ENCODE results near the gene PRKCB. TPM values are rescaled to one million over a fixed set of nuclear protein-coding genes. Genes with fewer than 3 reads are reported as not detected.

The PRKCB gene
- total RNA-seq, 2 donors from 2014 or later = 3.8 to 7.3 TPM

- ATAC-seq = no peak
- DNase-seq = no peak
- intact Hi-C loops (cut with DNase I, micrococcal nuclease) = no loop called here
Observed at GRCh38 chr16:24123275-24123674, 287.5 kb downstream of the PRKCB start.

- ATAC-seq = no peak
- no peak for DNase-seq
- intact Hi-C loops (cut with DNase I, micrococcal nuclease) = no loop called here
Observed at GRCh38 chr16:24124291-24124690, 288.5 kb downstream of the PRKCB start.

- no peak for DNase-seq
Observed at GRCh38 chr16:24125214-24125613, 289.4 kb downstream of the PRKCB start.

GRCh38 chr16:24129412-24129918 lies 293.7 kb downstream of the PRKCB start:
- DNase-seq (no peak), ATAC-seq (no peak)
- intact Hi-C loops (cut with DNase I, micrococcal nuclease) = no loop called here

More at GRCh38 chr16:24125214-24125613, 289.4 kb downstream of the PRKCB start:
- intact Hi-C loops (cut with DNase I, micrococcal nuclease) = no loop called here
- ATAC-seq = no peak

- DNase-seq (no peak), ATAC-seq (no peak)
- intact Hi-C loops (cut with DNase I, micrococcal nuclease) = no loop called here
Observed at GRCh38 chr16:24130494-24131085, 294.8 kb downstream of the PRKCB start.

GRCh38 chr16:24131294-24131693 lies 295.5 kb downstream of the PRKCB start:
- no peak for DNase-seq
- ATAC-seq = no peak
- intact Hi-C loops (cut with DNase I, micrococcal nuclease) = no loop called here

- intact Hi-C loops (cut with DNase I, micrococcal nuclease) = no loop called here
- DNase-seq = no peak
- ATAC-seq = no peak
Observed at GRCh38 chr16:24132048-24132796, 296.4 kb downstream of the PRKCB start.

GRCh38 chr16:24132797-24133155 lies 297.0 kb downstream of the PRKCB start:
- ATAC-seq (no peak), DNase-seq (no peak)
- intact Hi-C loops (cut with DNase I, micrococcal nuclease) = no loop called here

- intact Hi-C loops (cut with DNase I, micrococcal nuclease) = no loop called here
- DNase-seq (no peak), ATAC-seq (no peak)
Observed at GRCh38 chr16:24135624-24136565, 300.1 kb downstream of the PRKCB start.

- ATAC-seq = no peak
- DNase-seq = no peak
- intact Hi-C loops (cut with DNase I, micrococcal nuclease) = no loop called here
Observed at GRCh38 chr16:24138024-24138423, 302.2 kb downstream of the PRKCB start.

- no peak for ATAC-seq
- intact Hi-C loops (cut with DNase I, micrococcal nuclease) = no loop called here
Observed at GRCh38 chr16:24138575-24138974, 302.8 kb downstream of the PRKCB start.

GRCh38 chr16:24139282-24139681 lies 303.5 kb downstream of the PRKCB start:
- ATAC-seq (no peak), DNase-seq (no peak)
- intact Hi-C loops (cut with DNase I, micrococcal nuclease) = no loop called here

More at GRCh38 chr16:24138575-24138974, 302.8 kb downstream of the PRKCB start:
- DNase-seq = no peak

GRCh38 chr16:24140730-24141129 lies 304.9 kb downstream of the PRKCB start:
- intact Hi-C loops (cut with DNase I, micrococcal nuclease) = no loop called here
- no peak for ATAC-seq
- DNase-seq = no peak

GRCh38 chr16:24141466-24141865 lies 305.7 kb downstream of the PRKCB start:
- intact Hi-C loops (cut with DNase I, micrococcal nuclease) = no loop called here
- ATAC-seq = no peak
- DNase-seq = no peak

GRCh38 chr16:24141917-24142316 lies 306.1 kb downstream of the PRKCB start:
- intact Hi-C loops (cut with DNase I, micrococcal nuclease) = no loop called here
- ATAC-seq = no peak

GRCh38 chr16:24145927-24146326 lies 310.1 kb downstream of the PRKCB start:
- intact Hi-C loops (cut with DNase I, micrococcal nuclease) = no loop called here
- DNase-seq (no peak), ATAC-seq (no peak)

More at GRCh38 chr16:24141917-24142316, 306.1 kb downstream of the PRKCB start:
- no peak for DNase-seq

GRCh38 chr16:24146518-24146917 lies 310.7 kb downstream of the PRKCB start:
- DNase-seq (no peak), ATAC-seq (no peak)
- intact Hi-C loops (cut with DNase I, micrococcal nuclease) = no loop called here

- no peak for DNase-seq
- intact Hi-C loops (cut with DNase I, micrococcal nuclease) = no loop called here
- ATAC-seq = no peak
Observed at GRCh38 chr16:24149102-24149501, 313.3 kb downstream of the PRKCB start.

GRCh38 chr16:24150282-24150681 lies 314.5 kb downstream of the PRKCB start:
- ATAC-seq (no peak), DNase-seq (no peak)
- intact Hi-C loops (cut with DNase I, micrococcal nuclease) = no loop called here

Measured in left colon (tissue), 2 donors.